ENCODE data around the gene GPER1.

GPER1 gene

GRCh38 chr7:1090236-1090635 is 2.3 kb downstream of the GPER1 start:
- DNase-seq (ENCODE audit: low spot score), result no peak

- DNase-seq (ENCODE audit: low spot score), result no peak
These were observed 3.1 kb downstream of the GPER1 start for GRCh38 chr7:1090686-1091643.

GRCh38 chr7:1091644-1092027 is 3.7 kb downstream of the GPER1 start:
- no peak for DNase-seq (ENCODE audit: low spot score)

- DNase-seq (ENCODE audit: low spot score), result no peak
These were observed 4.3 kb downstream of the GPER1 start for GRCh38 chr7:1092161-1092632.

- DNase-seq (ENCODE audit: low spot score), result no peak
These were observed 5.0 kb downstream of the GPER1 start for GRCh38 chr7:1092806-1093501.

- DNase-seq (ENCODE audit: low spot score), result no peak
These were observed 5.6 kb downstream of the GPER1 start for GRCh38 chr7:1093502-1093843.

GRCh38 chr7:1093916-1094508 is 6.1 kb downstream of the GPER1 start:
- no peak for DNase-seq (ENCODE audit: low spot score)

GRCh38 chr7:1094870-1095269 is 7.0 kb downstream of the GPER1 start:
- no peak for DNase-seq (ENCODE audit: low spot score)

GRCh38 chr7:1095621-1096155 is 7.8 kb downstream of the GPER1 start:
- no peak for DNase-seq (ENCODE audit: low spot score)

- DNase-seq (ENCODE audit: low spot score), result no peak
These were observed 8.5 kb downstream of the GPER1 start for GRCh38 chr7:1096156-1097119.

GRCh38 chr7:1097120-1097504 is 9.2 kb downstream of the GPER1 start:
- no peak for DNase-seq (ENCODE audit: low spot score)

GRCh38 chr7:1098243-1099153 is 10.6 kb downstream of the GPER1 start:
- no peak for DNase-seq (ENCODE audit: low spot score)

GRCh38 chr7:1099154-1099542 is 11.2 kb downstream of the GPER1 start:
- DNase-seq (ENCODE audit: low spot score), result no peak

- DNase-seq (ENCODE audit: low spot score), result no peak
These were observed 11.7 kb downstream of the GPER1 start for GRCh38 chr7:1099637-1100036.

GRCh38 chr7:1100386-1100785 is 12.5 kb downstream of the GPER1 start:
- no peak for DNase-seq (ENCODE audit: low spot score)

- DNase-seq (ENCODE audit: low spot score), result no peak
These were observed 13.1 kb downstream of the GPER1 start for GRCh38 chr7:1100834-1101562.

GRCh38 chr7:1101563-1102431 is 13.9 kb downstream of the GPER1 start:
- no peak for DNase-seq (ENCODE audit: low spot score)

GRCh38 chr7:1103009-1103788 is 15.3 kb downstream of the GPER1 start:
- no peak for DNase-seq (ENCODE audit: low spot score)

All from hepatic stellate cell (primary cell).